ENCODE data around the gene ALDH1L1. TPM values are rescaled to one million over a fixed set of nuclear protein-coding genes. Genes with fewer than 3 reads are reported as not detected.

The ALDH1L1 gene
- total and polyA plus RNA-seq, 9 of the 15 experiments (the other 6 are each of a cell fraction or from before 2014, with no cell fraction given) = 0.06 to 1.9 (median 0.57) TPM; not detected in 1

GRCh38 chr3:126157083-126157768 is 23.2 kb downstream of the ALDH1L1 start:
- Histone ChIP-seq H3K36me3 (ENCODE audit: control insufficient read depth, insufficient read depth, low read length) (no peaks in the 10 kb centered on the region), H2AFZ (ENCODE audit: low read depth, low read length) (peak overlapping the region; percentile 32; the same call in 1 of the 2 replicates), H3K27ac (ENCODE audit: extremely low read depth, low read depth, low read length) (no peak overlapping the region), H3K79me2 (ENCODE audit: control insufficient read depth, insufficient read depth, low read length) (no peaks in the 10 kb centered on the region), H3K9me3 (replicated peaks; ENCODE audit: control insufficient read depth, insufficient read depth, low read depth, low read length) (no peaks in the 10 kb centered on the region), H4K20me1 (replicated peaks; ENCODE audit: control insufficient read depth, insufficient read depth, low read length) (no peaks in the 10 kb centered on the region), H3K4me3 (no peak overlapping the region), H3K4me1 (replicated peaks in 1 of 2; ENCODE audit: control insufficient read depth in 2 of 2, insufficient read depth in 2 of 2, low read length in 2 of 2) (peaks cover 0 to 5% of the 10 kb centered on the region in 2 experiments; a peak in 2 of 5 replicates), H3K9ac (ENCODE audit: insufficient read depth in 1 of 2, low read depth in 2 of 2, low read length in 2 of 2) (no peak overlapping the region), H3K27me3 (ENCODE audit: control insufficient read depth in 2 of 2, insufficient read depth in 2 of 2, low read length in 2 of 2) (no peaks in the 10 kb centered on the region; a peak in 2 of 5 replicates), H3K9me1 (ENCODE audit: control insufficient read depth, insufficient read depth, low read length) (no peaks in the 10 kb centered on the region), H3K4me2 (ENCODE audit: insufficient read depth, low read length) (no peak overlapping the region; the same call in 1 of the 2 replicates)
- DNase-seq (ENCODE audit: extremely low read depth in 1 of 4, low spot score in 3 of 4) (no peak), ATAC-seq (no peak), FAIRE-seq (no peak)
- no TSS peak for BruUV-seq (replicated peaks)
- TF ChIP-seq RB1 (IDR thresholded peaks at IDR 0.05; ENCODE audit: low read depth) (no peak), YBX1 (IDR thresholded peaks at IDR 0.05) (no peak), CTCF (IDR thresholded peaks at IDR 0.05 in 2 of 3, conservative IDR thresholded peaks at IDR 0.05 in 1 of 3; ENCODE audit: insufficient read depth in 2 of 3, low read depth in 1 of 3, low read length in 3 of 3) (no peak), NFXL1 (CRISPR knock-in tag; IDR thresholded peaks at IDR 0.05) (no peak), U2AF1 (optimal IDR thresholded peaks at IDR 0.05; ENCODE audit: low read depth, low read length) (no peak), TRIM25 (IDR thresholded peaks at IDR 0.05; ENCODE audit: borderline replicate concordance) (no peak), TRIM24 (IDR thresholded peaks at IDR 0.05) (no peak), LEF1 (IDR thresholded peaks at IDR 0.05) (no peak), TAF7 (tag; IDR thresholded peaks at IDR 0.05) (no peak), ZNF696 (CRISPR knock-in tag; conservative IDR thresholded peaks at IDR 0.05) (no peak), TFAM (CRISPR knock-in tag; conservative IDR thresholded peaks at IDR 0.05) (no peak), ZNF551 (CRISPR knock-in tag; IDR thresholded peaks at IDR 0.05) (no peak)
- ChIA-PET POLR2A (no interaction called here), CTCF (ENCODE audit: low intra/inter-chr PET ratio) (no interaction called here)
- in situ Hi-C loops (cut with MboI) = loop anchor here (10.0 kb wide), 1 partner anchor 1022 kb away; no protein-coding TSS in a partner anchor
- intact Hi-C loops (cut with micrococcal nuclease) = no loop called here
- WGBS (ENCODE audit: insufficient coverage, low coverage, missing lambda C conversion rate) = 9% methylated on average over 16 of the region's 26 CpGs
